ENCODE measurements around the gene PLXNB2.

DNA sequence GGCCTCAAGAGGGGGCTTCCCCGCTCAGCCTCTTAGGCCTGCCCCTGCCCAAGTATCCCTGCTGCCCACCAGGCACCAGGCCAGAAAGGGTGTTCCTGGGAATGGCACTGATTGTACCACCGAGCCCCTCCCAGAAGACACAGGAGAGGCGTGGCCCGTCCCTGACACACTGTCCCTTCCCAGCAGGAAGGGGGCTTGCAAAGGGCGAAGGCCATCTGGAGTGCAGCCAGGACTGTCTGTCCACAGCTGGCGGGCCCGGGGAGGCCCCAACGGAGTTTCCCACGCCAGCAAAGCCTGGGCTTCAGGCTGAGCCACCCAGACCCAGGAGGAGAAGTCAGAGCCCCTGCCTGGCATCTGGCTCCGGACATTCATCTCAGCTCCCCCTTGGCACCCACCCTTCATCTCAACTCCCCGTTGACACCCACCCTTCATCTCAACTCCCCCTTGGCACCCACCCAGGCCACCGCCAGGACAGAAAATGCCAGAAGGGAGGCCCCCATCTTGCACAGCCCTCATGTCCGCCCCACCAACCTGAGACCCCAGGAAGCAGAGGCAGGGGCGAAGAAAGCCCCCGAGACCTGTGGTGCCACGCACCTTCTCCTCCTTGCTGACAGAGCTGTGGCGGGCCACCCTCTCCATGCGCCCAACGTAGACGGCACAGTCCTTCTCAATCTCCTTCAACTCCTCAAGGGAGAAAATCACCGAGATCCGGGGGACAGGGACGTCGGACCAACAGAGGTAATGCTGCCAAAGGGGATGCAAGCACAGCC, 82.1 kb downstream of the PLXNB2 start:
- no peak for TF ChIP-seq POLR2A (IDR thresholded peaks at IDR 0.05)
- TF ChIP-seq, protein P1, sequence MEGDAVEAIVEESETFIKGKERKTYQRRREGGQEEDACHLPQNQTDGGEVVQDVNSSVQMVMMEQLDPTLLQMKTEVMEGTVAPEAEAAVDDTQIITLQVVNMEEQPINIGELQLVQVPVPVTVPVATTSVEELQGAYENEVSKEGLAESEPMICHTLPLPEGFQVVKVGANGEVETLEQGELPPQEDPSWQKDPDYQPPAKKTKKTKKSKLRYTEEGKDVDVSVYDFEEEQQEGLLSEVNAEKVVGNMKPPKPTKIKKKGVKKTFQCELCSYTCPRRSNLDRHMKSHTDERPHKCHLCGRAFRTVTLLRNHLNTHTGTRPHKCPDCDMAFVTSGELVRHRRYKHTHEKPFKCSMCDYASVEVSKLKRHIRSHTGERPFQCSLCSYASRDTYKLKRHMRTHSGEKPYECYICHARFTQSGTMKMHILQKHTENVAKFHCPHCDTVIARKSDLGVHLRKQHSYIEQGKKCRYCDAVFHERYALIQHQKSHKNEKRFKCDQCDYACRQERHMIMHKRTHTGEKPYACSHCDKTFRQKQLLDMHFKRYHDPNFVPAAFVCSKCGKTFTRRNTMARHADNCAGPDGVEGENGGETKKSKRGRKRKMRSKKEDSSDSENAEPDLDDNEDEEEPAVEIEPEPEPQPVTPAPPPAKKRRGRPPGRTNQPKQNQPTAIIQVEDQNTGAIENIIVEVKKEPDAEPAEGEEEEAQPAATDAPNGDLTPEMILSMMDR (IDR thresholded peaks at IDR 0.05), result no peak
